IPS-15b (cell line): ENCODE measurements around the gene EML1.
A peak's percentile ranks its signal among the peaks of the same experiment; 100 is the strongest.
"Not testable (repeated sequence)": the region's sequence is repeated elsewhere in the genome, so short reads cannot be mapped to it uniquely, and the experiment has no call there.

Experiments
- H3K27me3 ChIP-seq: one replicate; pipeline ENCODE4 v1.6.1; 2013; ENCODE audit warnings: low read length; ENCODE audit not compliant: control insufficient read depth, insufficient read depth
- H3K36me3 ChIP-seq: one replicate; pipeline ENCODE4 v1.6.1; 2013; ENCODE audit warnings: low read length; ENCODE audit not compliant: control insufficient read depth, insufficient read depth
- H3K4me1 ChIP-seq: one replicate; pipeline ENCODE4 v1.6.1; 2013; ENCODE audit warnings: mild to moderate bottlenecking, low read length; ENCODE audit not compliant: control insufficient read depth, insufficient read depth
- H3K4me3 ChIP-seq: one replicate; pipeline ENCODE4 v1.5.1; 2013; ENCODE audit warnings: low read depth, low read length
- H3K9ac ChIP-seq: one replicate; pipeline ENCODE4 v1.6.1; 2013; ENCODE audit warnings: low read depth, mild to moderate bottlenecking, low read length
- H3K9me3 ChIP-seq: one replicate; pipeline ENCODE4 v1.6.1; 2013; ENCODE audit warnings: mild to moderate bottlenecking, low read length; ENCODE audit not compliant: control insufficient read depth, insufficient read depth

EML1 gene

GRCh38 chr14:99758121-99758821 lies 34.9 kb upstream of the EML1 start:
- Histone ChIP-seq H3K36me3 (no peaks in the 10 kb centered on the region), H3K9me3 (no peaks in the 10 kb centered on the region), H3K4me1 (peaks cover 8% of the 10 kb centered on the region), H3K4me3 (no peak overlapping the region), H3K27me3 (no peaks in the 10 kb centered on the region), H3K9ac (peak overlapping the region; percentile 54)

GRCh38 chr14:99758872-99759545 lies 34.2 kb upstream of the EML1 start:
- Histone ChIP-seq H3K9ac (peak overlapping the region; percentile 54), H3K9me3 (no peaks in the 10 kb centered on the region), H3K4me1 (peaks cover 8% of the 10 kb centered on the region), H3K27me3 (no peaks in the 10 kb centered on the region), H3K4me3 (no peak overlapping the region), H3K36me3 (no peaks in the 10 kb centered on the region)

GRCh38 chr14:99759546-99759925 lies 33.7 kb upstream of the EML1 start:
- no peaks in the 10 kb centered on the region for H3K36me3 ChIP-seq
- H3K27me3 ChIP-seq: no peaks in the 10 kb centered on the region
- peaks cover 8% of the 10 kb centered on the region for H3K4me1 ChIP-seq
- no peak overlapping the region for H3K9ac ChIP-seq
- no peaks in the 10 kb centered on the region for H3K9me3 ChIP-seq
- H3K4me3 ChIP-seq: no peak overlapping the region

GRCh38 chr14:99760817-99761216 lies 32.4 kb upstream of the EML1 start:
- Histone ChIP-seq H3K4me1 (peaks cover 8% of the 10 kb centered on the region), H3K9ac (no peak overlapping the region), H3K9me3 (no peaks in the 10 kb centered on the region), H3K36me3 (no peaks in the 10 kb centered on the region), H3K27me3 (no peaks in the 10 kb centered on the region), H3K4me3 (no peak overlapping the region)

- H3K9ac ChIP-seq, H3K4me3 ChIP-seq, H3K27me3 ChIP-seq, H3K4me1 ChIP-seq, H3K9me3 ChIP-seq, H3K36me3 ChIP-seq: not testable (repeated sequence)
Measured at GRCh38 chr14:99762911-99763310, 30.3 kb upstream of the EML1 start.

DNA sequence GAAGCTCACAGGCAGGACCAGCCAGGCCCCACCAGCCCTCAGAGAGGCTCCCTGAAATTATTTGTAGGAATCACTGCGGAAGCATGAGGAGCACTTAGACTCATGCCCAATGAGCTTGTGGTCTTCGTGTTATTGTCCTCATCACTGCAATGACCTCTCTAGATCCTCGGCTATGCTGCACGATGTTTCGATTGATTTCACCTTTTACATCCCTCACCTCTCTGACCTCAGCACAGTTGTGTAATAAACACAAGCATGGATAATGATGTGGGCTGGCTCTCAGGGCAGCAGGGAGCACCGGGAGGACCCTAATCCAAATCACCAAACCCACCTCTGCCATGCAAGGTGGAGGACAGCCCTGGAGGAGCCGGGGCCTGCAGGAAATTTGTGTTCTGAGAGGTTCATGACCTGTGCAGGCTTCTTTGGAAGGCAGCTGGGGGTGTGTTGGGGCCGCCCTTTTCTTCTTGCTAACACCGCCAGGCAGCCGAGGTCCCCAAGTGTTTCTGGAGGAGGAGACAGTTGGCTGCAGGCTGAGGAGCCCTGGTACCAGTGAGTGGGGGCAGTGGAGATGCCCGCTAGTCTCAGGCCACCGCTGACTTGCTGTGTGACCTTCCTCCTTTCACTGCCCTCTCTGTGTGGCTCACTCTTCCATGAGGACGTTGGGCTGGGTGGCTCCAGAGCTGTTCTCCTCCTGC lies 29.5 kb upstream of the EML1 start:
- no peak overlapping the region for H3K4me3 ChIP-seq
- H3K9me3 ChIP-seq: no peaks in the 10 kb centered on the region
- no peak overlapping the region for H3K9ac ChIP-seq
- H3K4me1 ChIP-seq: peaks cover 4% of the 10 kb centered on the region
- no peaks in the 10 kb centered on the region for H3K36me3 ChIP-seq
- H3K27me3 ChIP-seq: no peaks in the 10 kb centered on the region

DNA sequence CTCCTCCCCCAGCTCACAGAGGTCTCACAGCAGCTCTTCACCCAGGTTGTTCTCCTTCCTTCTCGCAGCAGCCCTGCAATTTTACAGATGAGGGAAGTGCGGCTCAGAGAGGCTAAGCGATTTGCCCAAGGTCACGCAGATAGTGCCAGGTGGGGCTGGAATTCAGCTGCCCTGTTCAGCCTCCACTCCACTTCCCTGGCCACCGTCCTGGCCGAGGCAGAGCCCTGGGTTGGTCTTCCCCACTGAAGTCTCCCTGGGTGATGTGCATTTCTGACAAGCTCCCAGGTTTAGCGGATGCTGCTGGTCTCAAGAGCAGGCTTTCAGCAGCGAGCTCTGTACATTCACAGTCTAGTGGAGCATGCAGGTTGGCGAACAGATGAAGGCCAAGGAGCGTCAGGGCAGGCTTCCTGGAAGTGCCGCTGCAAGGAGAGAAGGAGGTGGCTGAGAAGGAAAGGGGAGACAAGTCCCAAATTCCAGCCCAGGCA lies 28.9 kb upstream of the EML1 start:
- no peak overlapping the region for H3K4me3 ChIP-seq
- H3K4me1 ChIP-seq: no peaks in the 10 kb centered on the region
- no peaks in the 10 kb centered on the region for H3K9me3 ChIP-seq
- no peak overlapping the region for H3K9ac ChIP-seq
- H3K36me3 ChIP-seq: no peaks in the 10 kb centered on the region
- no peaks in the 10 kb centered on the region for H3K27me3 ChIP-seq

DNA sequence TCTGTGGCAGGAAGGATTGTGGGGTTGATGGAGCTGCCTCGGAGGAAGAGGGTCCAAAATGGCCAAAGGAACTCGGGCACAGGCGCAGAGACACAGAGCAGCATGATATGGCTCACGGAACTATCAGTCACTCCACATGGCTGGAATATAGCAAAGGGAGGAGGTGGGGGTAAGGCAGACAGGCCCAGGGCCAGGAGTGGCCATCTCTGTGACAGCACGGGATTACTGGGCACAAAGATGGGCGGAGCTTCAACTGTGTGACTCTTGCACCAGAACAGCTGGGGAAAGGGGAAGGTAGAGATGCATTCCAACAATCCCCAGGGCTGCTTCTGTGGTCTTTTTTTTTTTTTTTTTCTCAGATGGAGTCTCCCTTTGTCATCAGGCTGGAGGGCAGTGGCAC lies 24.8 kb upstream of the EML1 start:
- H3K4me3 ChIP-seq: no peak overlapping the region
- no peaks in the 10 kb centered on the region for H3K9me3 ChIP-seq
- H3K36me3 ChIP-seq: no peaks in the 10 kb centered on the region
- no peak overlapping the region for H3K9ac ChIP-seq
- no peaks in the 10 kb centered on the region for H3K27me3 ChIP-seq
- peaks cover 11% of the 10 kb centered on the region for H3K4me1 ChIP-seq

GRCh38 chr14:99769123-99769522 lies 24.1 kb upstream of the EML1 start:
- Histone ChIP-seq H3K27me3 (no peaks in the 10 kb centered on the region), H3K36me3 (no peaks in the 10 kb centered on the region), H3K4me3 (no peak overlapping the region), H3K9ac (no peak overlapping the region), H3K9me3 (no peaks in the 10 kb centered on the region), H3K4me1 (peaks cover 14% of the 10 kb centered on the region)

DNA sequence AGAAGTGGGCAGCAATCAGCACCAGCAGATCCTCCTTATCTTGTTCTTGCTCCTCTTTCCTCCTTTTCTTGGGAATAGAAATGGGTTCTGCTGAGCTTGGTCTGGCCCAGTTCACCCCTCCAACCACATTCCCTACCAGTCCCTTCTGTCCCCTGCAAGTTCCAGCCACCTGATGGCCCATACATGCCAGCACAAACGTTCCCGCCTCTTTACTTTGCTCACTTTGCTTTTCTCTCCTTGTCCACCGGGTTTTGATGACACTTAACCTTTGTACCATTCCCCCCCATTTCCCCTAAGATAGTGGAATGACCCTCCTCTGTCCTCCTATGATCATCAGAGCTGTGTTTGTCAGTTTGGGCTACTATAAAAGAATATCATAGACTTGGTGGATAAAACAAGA lies 23.4 kb upstream of the EML1 start:
- no peaks in the 10 kb centered on the region for H3K36me3 ChIP-seq
- no peaks in the 10 kb centered on the region for H3K9me3 ChIP-seq
- H3K4me3 ChIP-seq: no peak overlapping the region
- no peaks in the 10 kb centered on the region for H3K27me3 ChIP-seq
- peaks cover 20% of the 10 kb centered on the region for H3K4me1 ChIP-seq
- H3K9ac ChIP-seq: no peak overlapping the region

- H3K27me3 ChIP-seq: no peaks in the 10 kb centered on the region
- H3K4me1 ChIP-seq: peaks cover 26% of the 10 kb centered on the region
- no peaks in the 10 kb centered on the region for H3K9me3 ChIP-seq
- H3K4me3 ChIP-seq: no peak overlapping the region
- no peak overlapping the region for H3K9ac ChIP-seq
- H3K36me3 ChIP-seq: no peaks in the 10 kb centered on the region
Measured at GRCh38 chr14:99772371-99773283, 20.6 kb upstream of the EML1 start.
